ENCODE results near the gene ATP9B. TPM values are rescaled to one million over a fixed set of nuclear protein-coding genes. Genes with fewer than 3 reads are reported as not detected.

Gene ATP9B
- polyA plus RNA-seq, 1 of the 3 experiments (the other 2 are of a cell fraction) = 11.2 TPM

GRCh38 chr18:79382681-79383387 is 313.6 kb downstream of the ATP9B start:
- Histone ChIP-seq H3K9ac (no peak overlapping the region), H3F3A (replicated peaks; ENCODE audit: insufficient read depth) (no peaks in the 10 kb centered on the region), H3K27me3 (ENCODE audit: insufficient read depth) (peaks cover 56% of the 10 kb centered on the region), H2AFZ (ENCODE audit: low read depth) (no peak overlapping the region), H3K9me2 (no peaks in the 10 kb centered on the region), H3K4me2 (no peak overlapping the region), H3K4me3 (ENCODE audit: low read depth in 2 of 2, low read length in 1 of 2) (no peak overlapping the region), H3K36me3 (replicated peaks in 1 of 2; ENCODE audit: control insufficient read depth in 1 of 2, insufficient read depth in 2 of 2, low read length in 1 of 2) (peaks cover 0 to 3% of the 10 kb centered on the region in 2 experiments), H4K20me1 (ENCODE audit: insufficient read depth) (no peaks in the 10 kb centered on the region), H3K79me2 (ENCODE audit: insufficient read depth) (no peaks in the 10 kb centered on the region), H3K27ac (ENCODE audit: low read depth in 2 of 2, low read length in 1 of 2) (no peak overlapping the region), H3K4me1 (ENCODE audit: control insufficient read depth in 1 of 2, insufficient read depth in 2 of 2, low read depth in 1 of 2, low read length in 1 of 2) (no peaks in the 10 kb centered on the region; a peak in 1 of 4 replicates), H3K9me3 (no peaks in the 10 kb centered on the region)
- TF ChIP-seq ZBTB33 (IDR thresholded peaks at IDR 0.05; ENCODE audit: borderline replicate concordance, low read depth) (no peak), GATA2 (CRISPR knock-in tag; IDR thresholded peaks at IDR 0.05) (no peak), FOSL2 (IDR thresholded peaks at IDR 0.05; ENCODE audit: borderline replicate concordance, low read depth) (no peak), ELF1 (IDR thresholded peaks at IDR 0.05) (no peak), JUND (IDR thresholded peaks at IDR 0.05) (no peak), FOXM1 (IDR thresholded peaks at IDR 0.05; ENCODE audit: low read depth) (no peak), SIN3A (IDR thresholded peaks at IDR 0.05; ENCODE audit: borderline replicate concordance, low read depth, low read length) (no peak), RAD21 (IDR thresholded peaks at IDR 0.05; ENCODE audit: low read length) (no peak), IRF3 (IDR thresholded peaks at IDR 0.05; ENCODE audit: low read depth, low read length) (no peak)
- CTCF ChIA-PET = interaction anchor here (0.9 to 7.0 kb wide), 5 partner anchors 15 to 261 kb away, joined by 3 to 41 read pairs (median 12); no protein-coding TSS in a partner anchor
- POLR2A ChIA-PET = no interaction called here
- DNase-seq = peak; percentile 44
- WGBS (ENCODE audit: low lambda C conversion rate) = 8% methylated on average over 11 of the region's 27 CpGs

- H3K9me3 ChIP-seq = no peaks in the 10 kb centered on the region
- peak; percentile 36 for DNase-seq
- no CpG with 5 or more reads among the region's 20 CpGs for WGBS (ENCODE audit: low lambda C conversion rate)
- ChIA-PET CTCF (interaction anchor here (0.9 to 7.0 kb wide), 4 partner anchors 14 to 260 kb away, joined by 3 to 41 read pairs (median 8); no protein-coding TSS in a partner anchor), POLR2A (no interaction called here)
- H3K4me3 ChIP-seq (ENCODE audit: low read depth in 2 of 2, low read length in 1 of 2) = no peak overlapping the region
- no peaks in the 10 kb centered on the region for H3K9me2 ChIP-seq
- no peaks in the 10 kb centered on the region for H3K36me3 ChIP-seq (replicated peaks in 1 of 2; ENCODE audit: control insufficient read depth in 1 of 2, insufficient read depth in 2 of 2, low read length in 1 of 2)
- H4K20me1 ChIP-seq (ENCODE audit: insufficient read depth) = no peaks in the 10 kb centered on the region
- no peak overlapping the region for H3K27ac ChIP-seq (ENCODE audit: low read depth in 2 of 2, low read length in 1 of 2)
- no peaks in the 10 kb centered on the region for H3K79me2 ChIP-seq (ENCODE audit: insufficient read depth)
- H3K27me3 ChIP-seq (ENCODE audit: insufficient read depth) = peaks cover 63% of the 10 kb centered on the region
- TF ChIP-seq RFX5 (IDR thresholded peaks at IDR 0.05; ENCODE audit: low read length) (no peak), MAX (IDR thresholded peaks at IDR 0.05; ENCODE audit: low read depth) (no peak), RXRA (IDR thresholded peaks at IDR 0.05; ENCODE audit: borderline replicate concordance, low read depth) (no peak), FOXJ3 (CRISPR knock-in tag; IDR thresholded peaks at IDR 0.05) (no peak), TAF1 (IDR thresholded peaks at IDR 0.05; ENCODE audit: borderline replicate concordance, low read depth, low read length) (no peak), EP300 (IDR thresholded peaks at IDR 0.05; ENCODE audit: borderline replicate concordance in 1 of 2, low read depth in 1 of 2, low read length in 1 of 2) (no peak), POLR2AphosphoS5 (IDR thresholded peaks at IDR 0.05; ENCODE audit: low read depth, low read length) (no peak)
- no peak overlapping the region for H3K9ac ChIP-seq
- H3K4me1 ChIP-seq (ENCODE audit: control insufficient read depth in 1 of 2, insufficient read depth in 2 of 2, low read depth in 1 of 2, low read length in 1 of 2) = no peaks in the 10 kb centered on the region; a peak in 1 of 4 replicates
- H2AFZ ChIP-seq (ENCODE audit: low read depth) = no peak overlapping the region
- H3K4me2 ChIP-seq = no peak overlapping the region
- no peaks in the 10 kb centered on the region for H3F3A ChIP-seq (replicated peaks; ENCODE audit: insufficient read depth)
Measured at GRCh38 chr18:79383388-79384056, 314.3 kb downstream of the ATP9B start.
